Measurements from ENCODE around the gene FKBP8.

FKBP8 gene

GRCh38 chr19:18522124-18522861, 21.1 kb downstream of the FKBP8 start:
- peak; percentile 100 for DNase-seq (ENCODE audit: low read depth in 3 of 3, low spot score in 1 of 3)

GRCh38 chr19:18521692-18522123, 21.7 kb downstream of the FKBP8 start, which contains the start of gene ELL:
ELL (minus strand) TSS chr19:18522070; CDS start chr19:18522055, 15 bp downstream.
- no peak for DNase-seq (ENCODE audit: low read depth in 3 of 3, low spot score in 1 of 3)

- no peak for DNase-seq (ENCODE audit: low read depth in 3 of 3, low spot score in 1 of 3)
Measured at GRCh38 chr19:18520848-18521691, 22.3 kb downstream of the FKBP8 start.

GRCh38 chr19:18519962-18520847, 23.2 kb downstream of the FKBP8 start:
- peak in 1 of 3 donors; percentile 32 for DNase-seq (ENCODE audit: low read depth in 3 of 3, low spot score in 1 of 3)

- DNase-seq (ENCODE audit: low read depth in 3 of 3, low spot score in 1 of 3) = no peak
Measured at GRCh38 chr19:18518639-18519038, 24.7 kb downstream of the FKBP8 start.

GRCh38 chr19:18517606-18518005, 25.8 kb downstream of the FKBP8 start:
- DNase-seq (ENCODE audit: low read depth in 3 of 3, low spot score in 1 of 3) = no peak

GRCh38 chr19:18515959-18516358, 27.4 kb downstream of the FKBP8 start:
- no peak for DNase-seq (ENCODE audit: low read depth in 3 of 3, low spot score in 1 of 3)

GRCh38 chr19:18514800-18515682, 28.3 kb downstream of the FKBP8 start:
- DNase-seq (ENCODE audit: low read depth in 3 of 3, low spot score in 1 of 3) = no peak

- DNase-seq (ENCODE audit: low read depth in 3 of 3, low spot score in 1 of 3) = no peak
Measured at GRCh38 chr19:18513868-18514267, 29.5 kb downstream of the FKBP8 start.

- DNase-seq (ENCODE audit: low read depth in 3 of 3, low spot score in 1 of 3) = no peak
Measured at GRCh38 chr19:18510216-18510615, 33.2 kb downstream of the FKBP8 start.

- DNase-seq (ENCODE audit: low read depth in 3 of 3, low spot score in 1 of 3) = no peak
Measured at GRCh38 chr19:18508585-18508984, 34.8 kb downstream of the FKBP8 start.

GRCh38 chr19:18507727-18508440, 35.5 kb downstream of the FKBP8 start:
- no peak for DNase-seq (ENCODE audit: low read depth in 3 of 3, low spot score in 1 of 3)

GRCh38 chr19:18507021-18507726, 36.2 kb downstream of the FKBP8 start:
- DNase-seq (ENCODE audit: low read depth in 3 of 3, low spot score in 1 of 3) = no peak

- DNase-seq (ENCODE audit: low read depth in 3 of 3, low spot score in 1 of 3) = no peak
Measured at GRCh38 chr19:18506101-18506930, 37.1 kb downstream of the FKBP8 start.

GRCh38 chr19:18504886-18505610, 38.3 kb downstream of the FKBP8 start:
- no peak for DNase-seq (ENCODE audit: low read depth in 3 of 3, low spot score in 1 of 3)

- DNase-seq (ENCODE audit: low read depth in 3 of 3, low spot score in 1 of 3) = no peak
Measured at GRCh38 chr19:18503971-18504885, 39.1 kb downstream of the FKBP8 start.
